ENCODE data around the gene DUS2. TPM values are rescaled to one million over a fixed set of nuclear protein-coding genes. Genes with fewer than 3 reads are reported as not detected.
A peak's percentile ranks its signal among the peaks of the same experiment; 100 is the strongest.
"Not testable (repeated sequence)": the region's sequence is repeated elsewhere in the genome, so short reads cannot be mapped to it uniquely, and the experiment has no call there.

The DUS2 gene
- total and polyA plus RNA-seq, 4 donors = 3.0 to 13.1 (median 7.1) TPM

DNA sequence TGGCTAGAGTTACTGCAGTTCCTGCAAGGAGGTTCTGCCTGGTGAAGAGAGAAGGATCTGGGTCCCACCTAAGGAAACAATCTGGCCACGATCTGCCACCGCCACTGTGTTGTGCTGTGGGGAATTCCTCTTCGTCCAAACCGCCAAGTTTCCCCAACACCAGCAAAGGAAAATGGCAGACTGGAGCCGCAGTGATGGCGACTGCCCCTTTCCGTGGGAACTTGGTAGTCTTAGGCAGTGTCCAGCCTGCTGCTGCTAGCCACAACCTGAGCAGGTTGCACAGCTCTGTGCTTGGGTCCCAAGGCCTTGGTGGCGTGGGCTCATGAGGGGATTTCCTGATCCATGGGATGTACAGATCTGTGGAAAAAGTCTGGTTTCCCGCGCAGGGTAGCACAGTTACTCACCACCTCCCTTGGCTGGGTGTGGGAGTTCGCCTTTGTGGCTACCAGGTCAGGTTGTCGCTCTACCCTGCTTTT is 90.7 kb downstream of the DUS2 start:
- DNase-seq (no peak), ATAC-seq (ENCODE audit: low FRiP score) (no peak)
- H3K27ac ChIP-seq (ENCODE audit: low read depth in 1 of 2, low read length in 2 of 2) = no peak overlapping the region
- H3K9me3 ChIP-seq (ENCODE audit: control insufficient read depth, low read length) = no peaks in the 10 kb centered on the region
- 95 to 96% methylated on average over 12 of the region's 12 CpGs for WGBS, 2 donors
- no peaks in the 10 kb centered on the region for H3K4me1 ChIP-seq (ENCODE audit: control insufficient read depth in 1 of 2, insufficient read depth in 2 of 2, low read length in 2 of 2)
- no peaks in the 10 kb centered on the region for H3K36me3 ChIP-seq (ENCODE audit: control insufficient read depth in 1 of 2, insufficient read depth in 2 of 2, low read length in 1 of 2)
- no peak overlapping the region for H3K4me3 ChIP-seq (ENCODE audit: low read length in 2 of 2)
- no peaks in the 10 kb centered on the region for H3K27me3 ChIP-seq (ENCODE audit: control insufficient read depth in 1 of 2, insufficient read depth in 2 of 2, low read length in 1 of 2)
- intact Hi-C loops (cut with DNase I) = no loop called here

DNA sequence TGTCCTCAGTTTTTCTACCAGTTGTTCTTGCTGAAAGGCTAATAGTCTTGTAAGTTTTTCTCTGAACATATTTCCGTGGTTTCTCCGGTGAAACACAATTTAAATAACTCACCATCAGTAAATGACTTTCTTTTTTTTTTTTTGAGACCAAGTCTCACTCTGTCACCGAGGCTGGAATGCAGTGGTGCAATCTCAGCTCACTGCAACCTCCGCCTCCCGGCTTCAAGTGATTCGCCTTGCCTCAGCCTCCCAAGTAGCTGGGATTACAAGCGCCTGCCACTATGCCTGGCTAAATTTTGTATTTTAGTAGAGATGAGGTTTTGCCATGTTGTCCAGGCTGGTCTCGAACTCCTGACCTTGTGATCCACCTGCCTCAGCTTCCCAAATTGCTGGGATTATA is 91.9 kb downstream of the DUS2 start:
- H3K36me3 ChIP-seq (ENCODE audit: control insufficient read depth in 1 of 2, insufficient read depth in 2 of 2, low read length in 1 of 2); H3K27ac ChIP-seq (ENCODE audit: low read depth in 1 of 2, low read length in 2 of 2); H3K4me1 ChIP-seq (ENCODE audit: control insufficient read depth in 1 of 2, insufficient read depth in 2 of 2, low read length in 2 of 2); ATAC-seq (ENCODE audit: low FRiP score); DNase-seq; H3K4me3 ChIP-seq (ENCODE audit: low read length in 2 of 2); H3K27me3 ChIP-seq (ENCODE audit: control insufficient read depth in 1 of 2, insufficient read depth in 2 of 2, low read length in 1 of 2); intact Hi-C loops (cut with DNase I); H3K9me3 ChIP-seq (ENCODE audit: control insufficient read depth, low read length): not testable (repeated sequence)
- 93 to 95% methylated on average over 8 of the region's 8 CpGs for WGBS, 2 donors

DNA sequence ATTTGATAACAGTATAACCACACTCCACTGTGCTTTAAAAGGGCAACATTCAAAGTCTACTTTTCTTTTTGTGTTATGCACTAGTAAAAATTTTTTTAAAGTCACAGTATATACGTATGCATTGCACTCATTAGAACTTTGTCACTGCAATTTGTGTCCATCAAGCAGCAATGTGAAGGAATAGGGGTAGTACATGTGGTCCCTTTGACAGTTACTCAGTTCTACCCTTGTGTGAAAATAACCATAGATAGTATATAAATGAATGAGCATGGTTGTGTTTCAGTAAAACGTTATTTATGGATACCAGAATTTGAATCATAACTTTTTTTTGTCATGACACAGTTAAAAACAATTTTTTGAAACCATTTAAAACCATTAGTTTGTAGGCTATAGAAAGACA is 92.8 kb downstream of the DUS2 start:
- no peaks in the 10 kb centered on the region for H3K9me3 ChIP-seq (ENCODE audit: control insufficient read depth, low read length)
- no peaks in the 10 kb centered on the region for H3K36me3 ChIP-seq (ENCODE audit: control insufficient read depth in 1 of 2, insufficient read depth in 2 of 2, low read length in 1 of 2)
- H3K27me3 ChIP-seq (ENCODE audit: control insufficient read depth in 1 of 2, insufficient read depth in 2 of 2, low read length in 1 of 2) = no peaks in the 10 kb centered on the region
- H3K4me3 ChIP-seq (ENCODE audit: low read length in 2 of 2) = no peak overlapping the region
- ATAC-seq (ENCODE audit: low FRiP score) (no peak), DNase-seq (no peak)
- intact Hi-C loops (cut with DNase I) = no loop called here
- H3K27ac ChIP-seq (ENCODE audit: low read depth in 1 of 2, low read length in 2 of 2) = no peak overlapping the region
- 67 to 69% methylated on average over 2 of the region's 2 CpGs for WGBS, 2 donors
- H3K4me1 ChIP-seq (ENCODE audit: control insufficient read depth in 1 of 2, insufficient read depth in 2 of 2, low read length in 2 of 2) = no peaks in the 10 kb centered on the region

DNA sequence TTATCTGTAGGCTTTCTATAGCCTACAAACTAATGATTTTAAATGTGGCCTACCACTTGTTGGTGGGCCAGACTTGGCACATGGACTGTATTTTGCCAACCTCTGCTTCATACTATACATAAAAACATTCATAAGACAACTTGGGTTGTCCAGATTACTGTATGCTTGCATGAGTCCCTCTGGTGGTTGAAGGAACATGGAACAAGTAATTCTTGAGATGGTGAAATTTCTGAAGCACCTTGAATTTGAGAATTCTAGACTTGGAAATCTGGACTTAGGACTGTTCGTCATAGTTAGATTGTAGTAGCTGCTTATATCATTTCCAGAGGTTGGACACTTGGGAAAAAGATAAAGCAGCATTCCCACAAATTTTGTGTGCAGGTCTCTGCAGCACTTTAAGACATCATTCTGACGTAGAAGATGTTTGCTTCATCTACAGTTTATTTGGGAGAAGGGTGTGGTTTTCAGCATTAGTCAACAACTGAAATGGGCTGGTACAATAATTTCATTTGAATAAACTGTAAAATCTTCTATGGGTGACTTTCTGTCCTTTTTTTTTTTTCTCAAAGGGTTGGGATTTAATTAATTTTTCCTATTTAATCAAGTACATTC is 93.3 kb downstream of the DUS2 start:
- H3K4me1 ChIP-seq (ENCODE audit: control insufficient read depth in 1 of 2, insufficient read depth in 2 of 2, low read length in 2 of 2) = no peaks in the 10 kb centered on the region
- intact Hi-C loops (cut with DNase I) = no loop called here
- WGBS, 2 donors = 85 to 88% methylated on average over 2 of the region's 2 CpGs

DNA sequence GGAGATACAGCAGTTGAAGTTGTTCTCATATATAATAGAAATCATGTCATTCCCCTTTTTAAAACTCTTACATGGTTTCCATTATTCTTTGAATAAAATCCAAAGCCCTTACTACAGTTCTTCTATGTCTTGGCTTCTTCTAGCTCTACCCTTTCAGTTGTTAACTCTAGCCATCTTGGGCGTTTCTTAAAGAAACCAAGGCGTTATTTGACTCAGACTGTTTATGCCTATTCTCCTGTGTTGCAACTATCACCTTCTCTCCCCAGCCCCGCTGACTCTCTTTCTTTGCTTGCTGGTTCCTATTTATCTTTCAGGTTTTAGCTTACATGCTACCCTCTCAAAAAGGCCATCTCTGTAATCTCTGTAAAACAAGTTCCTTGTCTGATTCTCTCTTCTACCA is 94.8 kb downstream of the DUS2 start:
- no peaks in the 10 kb centered on the region for H3K36me3 ChIP-seq (ENCODE audit: control insufficient read depth in 1 of 2, insufficient read depth in 2 of 2, low read length in 1 of 2)
- no peak for ATAC-seq (ENCODE audit: low FRiP score)
- no peak for DNase-seq
- no peak overlapping the region for H3K27ac ChIP-seq (ENCODE audit: low read depth in 1 of 2, low read length in 2 of 2)
- H3K4me3 ChIP-seq (ENCODE audit: low read length in 2 of 2) = no peak overlapping the region
- WGBS, 2 donors = 87 to 93% methylated on average over 3 of the region's 3 CpGs
- no peaks in the 10 kb centered on the region for H3K4me1 ChIP-seq (ENCODE audit: control insufficient read depth in 1 of 2, insufficient read depth in 2 of 2, low read length in 2 of 2)
- H3K9me3 ChIP-seq (ENCODE audit: control insufficient read depth, low read length) = no peaks in the 10 kb centered on the region
- no peaks in the 10 kb centered on the region for H3K27me3 ChIP-seq (ENCODE audit: control insufficient read depth in 1 of 2, insufficient read depth in 2 of 2, low read length in 1 of 2)
- intact Hi-C loops (cut with DNase I) = no loop called here

More for the DNA sequence above, 93.3 kb downstream of the DUS2 start:
- H3K27ac ChIP-seq (ENCODE audit: low read depth in 1 of 2, low read length in 2 of 2) = no peak overlapping the region
- DNase-seq = no peak
- H3K36me3 ChIP-seq (ENCODE audit: control insufficient read depth in 1 of 2, insufficient read depth in 2 of 2, low read length in 1 of 2) = no peaks in the 10 kb centered on the region
- H3K9me3 ChIP-seq (ENCODE audit: control insufficient read depth, low read length) = no peaks in the 10 kb centered on the region
- H3K27me3 ChIP-seq (ENCODE audit: control insufficient read depth in 1 of 2, insufficient read depth in 2 of 2, low read length in 1 of 2) = no peaks in the 10 kb centered on the region
- H3K4me3 ChIP-seq (ENCODE audit: low read length in 2 of 2) = no peak overlapping the region
- ATAC-seq (ENCODE audit: low FRiP score) = no peak

DNA sequence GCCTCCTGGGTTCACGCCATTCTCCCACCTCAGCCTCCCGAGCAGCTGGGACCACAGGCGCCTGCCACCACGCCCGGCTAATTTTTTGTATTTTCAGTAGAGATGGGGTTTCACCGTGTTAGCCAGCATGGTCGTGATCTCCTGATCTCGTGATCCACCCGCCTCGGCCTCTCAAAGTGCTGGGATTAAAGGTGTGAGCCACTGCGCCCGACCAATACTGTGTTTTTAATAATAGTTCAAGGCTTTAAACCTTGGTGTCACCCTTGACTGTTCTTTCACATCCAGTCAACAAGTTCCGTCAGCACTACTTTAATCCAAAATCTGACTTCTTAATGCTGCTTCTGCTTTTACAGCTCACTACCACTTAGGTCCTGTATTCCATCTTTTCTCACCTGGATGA is 95.9 kb downstream of the DUS2 start:
- H3K4me3 ChIP-seq (ENCODE audit: low read length in 2 of 2); H3K4me1 ChIP-seq (ENCODE audit: control insufficient read depth in 1 of 2, insufficient read depth in 2 of 2, low read length in 2 of 2); ATAC-seq (ENCODE audit: low FRiP score); H3K9me3 ChIP-seq (ENCODE audit: control insufficient read depth, low read length); H3K27me3 ChIP-seq (ENCODE audit: control insufficient read depth in 1 of 2, insufficient read depth in 2 of 2, low read length in 1 of 2); H3K27ac ChIP-seq (ENCODE audit: low read depth in 1 of 2, low read length in 2 of 2); H3K36me3 ChIP-seq (ENCODE audit: control insufficient read depth in 1 of 2, insufficient read depth in 2 of 2, low read length in 1 of 2); intact Hi-C loops (cut with DNase I); DNase-seq: not testable (repeated sequence)
- 97% methylated on average over 13 of the region's 13 CpGs for WGBS, 2 donors

DNA sequence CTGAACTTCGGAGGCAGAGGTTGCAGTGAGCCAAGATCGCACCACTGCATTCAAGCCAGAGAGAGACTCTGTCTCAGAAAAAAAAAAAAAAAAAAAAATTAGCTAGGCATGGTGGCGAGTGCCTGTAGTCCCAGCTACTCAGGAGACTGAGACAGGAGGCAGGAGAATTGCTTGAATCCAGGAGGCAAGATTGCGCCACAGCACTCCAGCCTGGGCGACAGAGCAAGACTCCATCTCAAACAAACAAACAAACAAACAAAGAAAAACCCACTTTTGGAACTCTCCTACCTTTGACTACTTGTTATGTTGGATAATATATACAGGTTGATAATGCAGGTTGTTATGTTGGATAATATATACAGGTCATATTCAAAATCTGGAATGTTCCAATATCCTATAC is 97.4 kb downstream of the DUS2 start:
- H3K36me3 ChIP-seq (ENCODE audit: control insufficient read depth in 1 of 2, insufficient read depth in 2 of 2, low read length in 1 of 2); H3K9me3 ChIP-seq (ENCODE audit: control insufficient read depth, low read length); DNase-seq; H3K27ac ChIP-seq (ENCODE audit: low read depth in 1 of 2, low read length in 2 of 2); H3K4me1 ChIP-seq (ENCODE audit: control insufficient read depth in 1 of 2, insufficient read depth in 2 of 2, low read length in 2 of 2); intact Hi-C loops (cut with DNase I); ATAC-seq (ENCODE audit: low FRiP score); H3K4me3 ChIP-seq (ENCODE audit: low read length in 2 of 2); H3K27me3 ChIP-seq (ENCODE audit: control insufficient read depth in 1 of 2, insufficient read depth in 2 of 2, low read length in 1 of 2): not testable (repeated sequence)
- WGBS, 2 donors = 97 to 99% methylated on average over 5 of the region's 5 CpGs

DNA sequence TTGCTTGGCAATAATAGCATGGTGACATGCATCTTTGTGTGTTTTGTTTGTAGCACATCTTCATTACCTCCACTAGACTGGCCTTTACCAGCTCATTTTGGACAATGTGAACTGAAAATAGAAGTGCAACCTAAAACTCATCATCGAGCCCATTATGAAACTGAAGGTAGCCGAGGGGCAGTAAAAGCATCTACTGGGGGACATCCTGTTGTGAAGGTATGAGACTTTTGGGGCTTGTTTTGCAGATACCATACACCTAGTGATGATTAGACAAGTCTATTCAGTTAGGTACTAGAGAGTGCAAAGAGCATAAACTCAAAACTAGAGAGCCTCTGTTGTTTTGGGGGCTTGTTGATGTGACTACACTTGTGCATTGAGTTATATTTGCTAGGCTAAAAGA is 103.3 kb downstream of the DUS2 start:
- ATAC-seq (ENCODE audit: low FRiP score) (no peak), DNase-seq (no peak)
- Histone ChIP-seq H3K27ac (ENCODE audit: low read depth in 1 of 2, low read length in 2 of 2) (no peak overlapping the region), H3K27me3 (ENCODE audit: control insufficient read depth in 1 of 2, insufficient read depth in 2 of 2, low read length in 1 of 2) (no peaks in the 10 kb centered on the region), H3K36me3 (ENCODE audit: control insufficient read depth in 1 of 2, insufficient read depth in 2 of 2, low read length in 1 of 2) (peaks cover 0 to 3% of the 10 kb centered on the region in 2 donors), H3K4me3 (ENCODE audit: low read length in 2 of 2) (no peak overlapping the region), H3K4me1 (ENCODE audit: control insufficient read depth in 1 of 2, insufficient read depth in 2 of 2, low read length in 2 of 2) (peaks cover 0 to 3% of the 10 kb centered on the region in 2 donors), H3K9me3 (ENCODE audit: control insufficient read depth, low read length) (no peaks in the 10 kb centered on the region)
- 94 to 95% methylated on average over 2 of the region's 2 CpGs for WGBS, 2 donors
- intact Hi-C loops (cut with DNase I) = no loop called here

DNA sequence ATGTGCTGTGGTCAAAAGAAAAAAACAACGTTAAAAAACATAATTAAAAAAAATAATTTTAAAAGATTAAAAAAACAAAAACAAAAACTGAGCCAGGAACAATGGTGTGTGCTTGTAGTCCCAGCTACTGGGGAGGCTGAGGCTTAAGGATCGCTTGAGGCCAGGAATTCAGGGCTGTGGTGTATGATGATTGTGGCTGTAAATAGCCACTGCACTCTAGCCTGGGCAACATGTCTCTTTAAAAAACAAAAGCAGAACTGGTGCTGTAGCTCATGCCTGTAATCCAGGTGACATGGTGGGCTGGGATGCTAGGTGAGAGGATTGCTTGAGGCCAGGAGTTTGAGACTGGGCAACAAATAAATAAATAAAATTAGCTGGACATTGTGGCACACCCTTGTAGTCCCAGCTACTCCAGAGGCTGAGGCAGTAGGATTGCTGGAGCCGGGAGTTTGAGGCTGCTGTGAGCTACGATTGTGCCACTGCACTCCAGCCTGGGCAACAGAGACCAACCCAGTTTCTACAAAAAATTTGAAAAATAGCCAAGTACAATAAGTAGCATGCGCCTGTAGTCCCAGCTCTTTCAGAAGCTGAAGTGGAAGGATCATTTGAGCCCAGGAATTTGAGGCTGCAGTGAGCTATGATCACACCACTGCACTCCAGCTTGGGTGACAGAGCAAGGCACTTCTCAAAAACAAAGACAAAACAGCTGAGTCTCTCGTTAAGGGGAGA is 105.7 kb downstream of the DUS2 start:
- ATAC-seq (ENCODE audit: low FRiP score) (peak; percentile 29), DNase-seq (no peak)
- Histone ChIP-seq H3K4me1 (ENCODE audit: control insufficient read depth in 1 of 2, insufficient read depth in 2 of 2, low read length in 2 of 2) (peaks cover 0 to 3% of the 10 kb centered on the region in 2 donors), H3K27me3 (ENCODE audit: control insufficient read depth in 1 of 2, insufficient read depth in 2 of 2, low read length in 1 of 2) (no peaks in the 10 kb centered on the region), H3K36me3 (ENCODE audit: control insufficient read depth in 1 of 2, insufficient read depth in 2 of 2, low read length in 1 of 2) (peaks cover 0 to 3% of the 10 kb centered on the region in 2 donors), H3K9me3 (ENCODE audit: control insufficient read depth, low read length) (no peaks in the 10 kb centered on the region), H3K27ac (ENCODE audit: low read depth in 1 of 2, low read length in 2 of 2) (peak overlapping the region in 1 of 2 donors; percentile 6), H3K4me3 (ENCODE audit: low read length in 2 of 2) (no peak overlapping the region)
- 34 to 35% methylated on average over 6 of the region's 6 CpGs for WGBS, 2 donors
- intact Hi-C loops (cut with DNase I) = no loop called here
